Bronchial epithelial cell (primary cell): ENCODE measurements around the gene AGAP1. TPM values are rescaled to one million over a fixed set of nuclear protein-coding genes. Genes with fewer than 3 reads are reported as not detected.
"Not testable (repeated sequence)": the region's sequence is repeated elsewhere in the genome, so short reads cannot be mapped to it uniquely, and the experiment has no call there.

Experiments
- DNase-seq: peaks from one replicate; pipeline ENCODE4 v3.0.0-alpha.2; 2010; ENCODE audit warnings: low read depth
- FAIRE-seq: peaks from 2 replicates; lab custom pipeline; 2011; peaks lifted over from hg19 to GRCh38; lab: Jason Lieb, UNC
- H3K27me3 ChIP-seq: 2 replicates; pipeline ENCODE4 v1.5.1; 2011; ENCODE audit warnings: low read length; ENCODE audit not compliant: control insufficient read depth, insufficient read depth
- H3K36me3 ChIP-seq: 2 replicates; pipeline ENCODE4 v1.5.1; 2011; ENCODE audit warnings: low read length; ENCODE audit not compliant: control insufficient read depth, insufficient read depth
- H3K4me3 ChIP-seq: 2 replicates; pipeline ENCODE4 v1.5.1; 2011; ENCODE audit warnings: mild to moderate bottlenecking, low read depth, low read length, control low read depth
- CTCF ChIP-seq: IDR thresholded peaks from 2 replicates; pipeline ENCODE4 v1.5.1; 2011; ENCODE audit warnings: mild to moderate bottlenecking, moderate library complexity, low read length, control low read depth, inconsistent platforms; ENCODE audit not compliant: insufficient read depth, severe bottlenecking
- total RNA-seq: library from RNA; depleted of rRNA; stranded (reverse); fragments of >200 nt; gene quantifications from 2 replicates; pipeline ENCODE4 v1.2.1, GENCODE V29; 2014

The AGAP1 gene
- total RNA-seq, 1 donor from 2014 or later, result 22.4 TPM

GRCh38 chr2:236133410-236134012 is 639.7 kb downstream of the AGAP1 start:
- FAIRE-seq, result no peak
- H3K4me3 ChIP-seq, result no peak overlapping the region
- H3K36me3 ChIP-seq, result no peaks in the 10 kb centered on the region
- H3K27me3 ChIP-seq, result no peaks in the 10 kb centered on the region
- no peak for DNase-seq
- no peak for TF ChIP-seq CTCF

- DNase-seq (no peak), FAIRE-seq (no peak)
- Histone ChIP-seq H3K36me3 (no peaks in the 10 kb centered on the region), H3K27me3 (no peaks in the 10 kb centered on the region), H3K4me3 (no peak overlapping the region)
- no peak for TF ChIP-seq CTCF
These were observed 642.7 kb downstream of the AGAP1 start for GRCh38 chr2:236136538-236136937.

GRCh38 chr2:236137066-236137465 is 643.2 kb downstream of the AGAP1 start:
- no peak overlapping the region for H3K4me3 ChIP-seq
- DNase-seq (no peak), FAIRE-seq (no peak)
- H3K36me3 ChIP-seq, result no peaks in the 10 kb centered on the region
- TF ChIP-seq CTCF, result no peak
- no peaks in the 10 kb centered on the region for H3K27me3 ChIP-seq

- not testable (repeated sequence) for DNase-seq, H3K36me3 ChIP-seq, FAIRE-seq, H3K4me3 ChIP-seq, H3K27me3 ChIP-seq
These were observed 647.8 kb downstream of the AGAP1 start for GRCh38 chr2:236141616-236142015.

GRCh38 chr2:236143811-236144210 is 650.0 kb downstream of the AGAP1 start:
- H3K36me3 ChIP-seq, result no peaks in the 10 kb centered on the region
- TF ChIP-seq CTCF, result no peak
- peaks cover 2% of the 10 kb centered on the region for H3K27me3 ChIP-seq
- FAIRE-seq, result no peak
- no peak for DNase-seq
- H3K4me3 ChIP-seq, result no peak overlapping the region

GRCh38 chr2:236146436-236146835 is 652.6 kb downstream of the AGAP1 start:
- Histone ChIP-seq H3K36me3 (no peaks in the 10 kb centered on the region), H3K27me3 (peaks cover 2% of the 10 kb centered on the region), H3K4me3 (no peak overlapping the region)
- no peak for FAIRE-seq
- no peak for TF ChIP-seq CTCF
- no peak for DNase-seq
